Muscle of back (tissue), 11 donors: ENCODE data around the gene PARN. TPM values are rescaled to one million over a fixed set of nuclear protein-coding genes. Genes with fewer than 3 reads are reported as not detected.
"Not testable (repeated sequence)": the region's sequence is repeated elsewhere in the genome, so short reads cannot be mapped to it uniquely, and the experiment has no call there.

Experiments used
- DNase-seq, 3 donors: peaks; one replicate each; pipeline versions ENCODE4 v3.0.0 to v3.0.0-alpha.2; 2013
- polyA plus RNA-seq, 10 donors: library from polyadenylated mRNA; unstranded; fragments of 120-200 nt; gene quantifications; one replicate each; pipeline ENCODE4 v1.2.1, GENCODE V29; 2013; ENCODE audit not compliant: insufficient read length in 10 of 10

The PARN gene
- polyA plus RNA-seq, 10 donors = 12.8 to 20.0 (median 17.4) TPM

DNA sequence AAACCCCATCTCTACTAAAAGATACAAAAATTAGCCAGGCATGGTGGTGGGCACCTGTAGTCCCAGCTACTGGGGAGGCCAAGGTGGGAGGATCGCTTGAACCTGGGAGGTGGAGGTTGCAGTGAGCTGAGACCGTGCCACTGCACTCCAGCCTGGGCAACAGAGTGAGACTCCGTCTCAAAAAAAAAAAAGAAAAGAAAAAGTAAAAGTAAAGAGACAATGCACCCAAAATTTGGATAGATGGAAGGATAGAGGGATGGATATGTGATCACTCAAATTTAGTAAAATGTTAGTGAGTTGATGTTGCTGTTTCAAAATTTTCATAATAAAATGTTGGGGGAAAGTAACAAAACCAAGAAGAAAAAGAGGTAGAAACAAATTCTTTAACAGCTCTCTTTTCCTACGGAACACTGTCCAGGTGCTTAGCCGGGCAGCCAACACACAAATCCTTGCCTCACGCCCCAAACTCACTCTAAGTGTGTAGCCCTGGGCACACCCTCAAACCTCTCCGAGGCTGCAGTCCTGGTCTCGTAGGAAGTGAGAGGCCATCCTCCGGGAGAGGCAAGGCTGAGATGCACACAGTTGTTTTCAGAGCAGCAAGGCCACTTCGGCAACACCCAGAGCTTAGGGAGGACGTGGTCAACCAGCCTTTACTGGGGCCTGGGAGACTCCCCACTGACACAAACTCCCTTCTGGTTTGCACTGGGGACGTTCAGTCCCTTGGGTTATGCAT lies 228.9 kb downstream of the PARN start:
- DNase-seq = not testable (repeated sequence)

DNA sequence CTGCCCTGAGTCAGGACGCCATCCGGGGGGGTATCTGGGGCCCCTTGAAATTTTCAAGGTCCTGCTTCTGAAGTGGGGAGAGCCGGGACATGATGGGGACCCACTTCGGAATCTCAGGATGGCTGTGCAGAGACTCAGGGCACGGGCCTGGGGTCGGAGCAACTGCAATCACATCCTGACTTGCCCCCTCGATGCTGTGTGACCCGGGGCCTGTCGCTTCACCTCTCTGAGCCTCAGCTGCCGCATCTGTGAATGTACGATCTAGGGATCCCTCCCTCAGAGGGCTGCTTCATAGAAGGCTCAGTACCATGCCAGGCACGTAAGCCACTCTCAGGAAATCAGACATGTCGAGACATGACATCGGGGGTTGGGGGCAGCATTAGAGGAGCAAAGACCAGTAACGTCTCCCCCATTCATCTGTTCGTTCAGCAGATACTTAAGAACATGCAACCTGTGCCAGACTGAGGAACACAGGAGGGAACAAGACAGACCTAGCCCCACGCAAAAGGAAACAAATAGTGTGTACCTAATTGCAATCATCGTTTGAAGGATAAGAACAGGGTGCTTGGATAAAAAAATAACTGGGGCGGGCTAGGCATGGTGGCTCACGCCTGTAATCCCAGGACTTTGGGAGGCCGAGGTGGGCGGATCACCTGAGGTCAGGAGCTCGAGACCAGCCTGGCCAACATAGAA lies 229.6 kb downstream of the PARN start:
- DNase-seq = no peak

DNA sequence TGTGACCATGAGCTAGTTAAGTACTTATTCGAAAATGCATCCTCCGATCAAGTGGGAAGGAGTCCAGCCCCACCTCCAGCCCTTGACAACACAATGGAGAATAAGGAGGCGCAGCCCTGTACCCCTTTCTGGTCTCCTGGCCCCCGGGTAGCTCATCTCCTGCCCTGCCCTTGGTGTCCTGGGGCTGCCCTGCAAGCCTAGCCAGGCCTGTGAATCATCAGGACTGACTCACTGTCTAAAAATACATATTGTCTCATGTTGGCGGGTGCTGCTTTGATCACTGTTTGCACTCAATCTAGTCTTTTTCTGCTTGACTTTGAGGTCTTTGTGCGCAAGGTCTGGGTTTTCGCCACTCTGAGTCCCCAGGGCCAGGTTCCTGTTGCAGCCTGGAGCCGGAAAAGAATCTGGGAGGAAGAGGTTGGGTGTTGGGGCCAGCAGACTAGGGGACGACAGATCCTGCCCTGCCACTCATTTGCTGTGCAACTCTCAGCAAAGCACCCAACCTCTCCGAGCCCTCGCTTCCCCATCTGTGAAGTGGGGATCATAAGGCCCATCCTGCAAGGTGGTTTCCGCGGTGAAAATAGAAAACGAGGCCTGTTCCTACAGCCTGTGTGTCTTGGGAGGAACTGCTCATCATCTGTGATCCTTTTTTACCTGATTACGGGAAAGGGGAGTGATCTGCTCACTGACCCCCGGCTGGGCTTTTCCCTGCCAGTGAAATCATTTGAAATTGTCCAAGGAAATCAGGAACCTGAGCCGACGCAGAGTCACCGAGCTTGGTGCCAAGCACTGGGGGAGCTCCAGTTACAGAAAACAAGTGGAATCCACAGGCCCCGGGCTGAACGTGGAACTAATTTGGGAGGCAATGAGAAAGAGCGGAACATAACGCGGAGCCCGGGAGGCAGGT lies 230.4 kb downstream of the PARN start:
- DNase-seq = peak; percentile 62 to 72 (median 64)

DNA sequence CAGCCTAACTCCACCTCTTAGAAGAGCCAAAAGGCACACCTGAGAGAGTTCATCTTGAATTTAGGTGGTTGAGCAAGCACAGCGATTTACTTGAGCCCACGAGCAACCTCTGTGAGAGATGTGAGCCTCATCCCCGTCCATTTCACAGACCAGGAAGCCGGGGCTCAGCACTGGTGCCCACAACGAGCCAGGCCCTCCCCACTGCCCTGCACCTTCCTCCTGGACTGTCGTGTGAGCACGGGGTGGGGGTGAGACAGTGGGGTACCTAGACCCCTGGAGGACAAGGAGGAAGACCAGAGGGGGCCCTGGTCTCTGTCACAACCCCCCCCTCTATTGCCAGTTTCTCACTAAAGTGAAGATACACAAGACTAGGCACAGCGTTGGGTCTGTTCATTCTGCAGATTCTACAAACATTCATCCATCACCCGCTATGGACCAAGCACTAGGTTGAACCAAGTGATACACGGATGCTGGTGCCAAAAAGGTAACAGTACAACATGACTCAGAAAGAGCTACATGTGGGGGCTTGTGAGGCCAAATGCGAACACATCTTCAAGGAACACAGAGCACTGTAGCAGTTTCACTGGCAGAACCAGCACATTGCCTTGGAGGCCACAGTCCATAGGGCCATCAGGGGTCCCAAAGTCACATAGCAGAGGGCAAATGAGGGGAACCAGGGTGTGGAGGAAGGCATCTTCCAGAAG lies 231.9 kb downstream of the PARN start:
- peak in 1 of 3 donors; percentile 13 for DNase-seq

DNA sequence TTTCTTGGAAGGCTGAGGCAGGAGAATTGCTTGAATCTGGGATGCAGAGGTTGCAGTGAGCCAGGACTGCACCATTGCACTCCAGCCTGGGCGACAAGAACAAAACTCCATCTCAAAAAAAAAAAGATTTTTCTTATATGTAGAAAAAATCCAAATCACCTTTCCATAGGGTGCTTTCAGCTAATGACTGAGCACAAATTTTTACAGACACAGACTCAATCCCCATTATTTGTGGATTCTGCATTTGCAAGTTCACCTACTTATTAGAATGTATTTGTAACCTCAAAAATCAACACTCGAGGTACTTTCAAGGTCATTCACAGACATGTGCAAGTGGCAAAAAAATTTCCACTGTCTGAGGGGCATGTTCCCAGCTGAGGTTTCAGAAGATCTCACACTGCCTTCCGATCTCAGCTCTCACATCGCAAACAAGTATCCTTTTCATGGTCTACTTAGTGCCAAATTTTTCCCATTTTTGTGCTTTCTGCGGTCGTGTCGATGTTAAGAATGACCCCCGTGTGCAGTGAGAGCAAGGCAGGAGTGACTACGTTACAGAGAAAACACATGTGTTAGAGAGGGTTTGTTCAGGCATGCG lies 234.3 kb downstream of the PARN start:
- peak in 1 of 3 donors; percentile 36 for DNase-seq

DNA sequence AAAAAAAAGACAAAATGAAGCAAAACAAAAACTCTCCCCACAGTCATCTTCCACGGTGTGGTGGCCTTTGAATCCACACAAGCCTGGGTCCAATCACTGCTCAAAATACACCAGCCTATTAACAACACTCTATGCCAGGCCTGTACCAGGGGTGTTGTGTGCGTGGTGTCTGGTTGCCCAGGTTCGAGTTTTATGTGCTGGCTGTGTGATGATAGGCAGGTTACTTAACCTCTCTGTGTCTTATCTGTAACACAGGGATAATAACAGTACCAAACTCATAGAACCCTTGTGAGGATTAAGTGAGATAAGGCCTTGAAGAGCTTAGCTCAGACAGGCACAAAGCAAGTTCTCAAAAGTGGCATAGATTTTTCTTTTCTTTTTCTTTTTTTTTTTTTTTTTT lies 235.2 kb downstream of the PARN start:
- DNase-seq = no peak

DNA sequence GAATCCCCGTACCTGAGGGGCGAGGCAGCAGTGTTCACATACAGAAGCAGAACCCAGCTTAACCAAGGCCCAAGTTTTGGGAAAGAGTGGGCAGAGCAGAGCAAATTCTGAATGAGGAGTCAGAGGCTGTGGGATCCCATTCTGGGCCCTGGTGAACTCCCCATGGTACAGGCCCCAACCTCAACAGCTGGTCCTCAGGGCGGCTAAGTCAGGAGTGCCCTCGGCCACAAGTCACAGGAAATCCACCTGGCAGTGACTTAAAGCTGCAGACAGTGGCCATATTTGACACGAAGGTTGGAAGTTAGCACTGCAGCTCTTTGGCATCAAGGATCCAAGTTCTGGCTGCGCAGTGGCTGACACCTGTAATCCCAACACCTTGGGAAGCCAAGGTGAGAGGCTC lies 237.1 kb downstream of the PARN start:
- no peak for DNase-seq

DNA sequence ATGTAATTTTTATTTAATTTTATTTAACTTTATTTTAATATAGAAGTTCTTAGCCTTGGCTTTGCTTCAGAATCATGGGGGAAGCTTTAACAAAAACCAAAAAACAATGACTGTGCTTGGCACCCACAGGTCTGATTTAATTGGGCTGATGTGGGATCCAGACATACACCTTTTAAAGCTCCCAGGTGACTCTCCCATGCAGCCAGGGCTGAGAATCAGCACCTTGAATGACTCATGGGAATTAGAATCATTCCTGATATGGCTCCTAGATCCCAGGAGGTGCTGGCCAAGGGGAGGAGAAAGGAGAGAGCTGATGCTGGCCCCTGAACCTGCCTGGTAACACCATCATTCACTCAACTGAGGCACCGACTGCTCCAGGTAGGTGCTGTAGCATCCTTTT lies 240.7 kb downstream of the PARN start:
- DNase-seq = no peak

DNA sequence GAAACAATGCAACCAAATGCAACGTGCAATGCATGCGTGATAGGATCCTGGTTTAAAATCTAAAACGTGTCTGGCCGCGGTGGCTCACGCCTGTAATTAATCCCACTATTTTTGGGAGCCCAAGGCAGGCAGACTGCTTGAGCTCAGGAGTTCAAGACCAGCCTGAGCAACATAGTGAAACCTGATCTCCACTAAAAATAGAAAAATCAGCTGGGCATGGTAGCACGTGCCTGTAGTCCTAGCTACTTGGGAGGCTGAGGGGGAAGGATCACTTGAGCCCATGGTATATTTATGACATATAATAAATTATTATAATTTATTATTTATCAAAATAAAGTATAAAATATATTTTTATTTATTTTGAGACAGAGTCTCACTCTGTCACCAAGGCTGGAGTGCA lies 241.8 kb downstream of the PARN start:
- no peak for DNase-seq

DNA sequence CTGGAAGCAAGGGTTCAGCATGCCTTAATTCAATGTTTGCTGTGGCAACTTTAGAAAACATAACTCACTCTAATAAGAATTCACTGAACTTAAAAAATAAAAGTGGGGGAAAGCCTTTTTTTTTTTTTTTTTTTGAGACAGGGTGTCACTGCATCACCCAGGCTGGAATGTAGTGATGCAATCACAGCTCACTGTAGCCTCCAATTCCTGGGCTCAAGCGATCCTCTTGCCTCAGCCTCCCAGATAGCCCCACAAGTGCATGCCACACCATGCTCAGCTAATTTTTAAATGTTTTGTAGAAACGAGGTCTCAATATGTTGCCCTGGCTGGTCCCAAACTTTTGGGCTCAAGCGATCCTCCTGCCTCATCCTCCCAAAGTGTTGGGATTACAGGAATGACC lies 243.9 kb downstream of the PARN start:
- DNase-seq = no peak

Other genes starting within 250 kb of the PARN start
- 10 to 100 TPM; 45.0 to 58.8 (median 49.8) TPM for gene BFAR, start 2.7 kb upstream of the PARN start, polyA plus RNA-seq
- under 1 TPM; 0.27 to 0.71 (median 0.43) TPM for gene PLA2G10, start 64.0 kb upstream of the PARN start, polyA plus RNA-seq
- 10 to 100 TPM in 2 of 10 donors, 1 to 10 TPM in 8; 2.2 to 16.8 (median 6.2) TPM for gene NPIPA3, start 73.2 kb upstream of the PARN start, polyA plus RNA-seq
- gene NPIPA2, start 112.3 kb upstream of the PARN start, polyA plus RNA-seq = 1 to 10 TPM in 2 of 10 donors, under 1 TPM in 1, not detected in 7; 0.48 to 6.4 (median 2.3) TPM
- 10 to 100 TPM; 52.2 to 66.1 (median 57.8) TPM for gene NOMO1, start 203.5 kb upstream of the PARN start, polyA plus RNA-seq